ENCODE measurements around the gene TBX3. TPM values are rescaled to one million over a fixed set of nuclear protein-coding genes. Genes with fewer than 3 reads are reported as not detected.
"Not testable (repeated sequence)": the region's sequence is repeated elsewhere in the genome, so short reads cannot be mapped to it uniquely, and the experiment has no call there.

Gene TBX3
- total RNA-seq = not detected

DNA sequence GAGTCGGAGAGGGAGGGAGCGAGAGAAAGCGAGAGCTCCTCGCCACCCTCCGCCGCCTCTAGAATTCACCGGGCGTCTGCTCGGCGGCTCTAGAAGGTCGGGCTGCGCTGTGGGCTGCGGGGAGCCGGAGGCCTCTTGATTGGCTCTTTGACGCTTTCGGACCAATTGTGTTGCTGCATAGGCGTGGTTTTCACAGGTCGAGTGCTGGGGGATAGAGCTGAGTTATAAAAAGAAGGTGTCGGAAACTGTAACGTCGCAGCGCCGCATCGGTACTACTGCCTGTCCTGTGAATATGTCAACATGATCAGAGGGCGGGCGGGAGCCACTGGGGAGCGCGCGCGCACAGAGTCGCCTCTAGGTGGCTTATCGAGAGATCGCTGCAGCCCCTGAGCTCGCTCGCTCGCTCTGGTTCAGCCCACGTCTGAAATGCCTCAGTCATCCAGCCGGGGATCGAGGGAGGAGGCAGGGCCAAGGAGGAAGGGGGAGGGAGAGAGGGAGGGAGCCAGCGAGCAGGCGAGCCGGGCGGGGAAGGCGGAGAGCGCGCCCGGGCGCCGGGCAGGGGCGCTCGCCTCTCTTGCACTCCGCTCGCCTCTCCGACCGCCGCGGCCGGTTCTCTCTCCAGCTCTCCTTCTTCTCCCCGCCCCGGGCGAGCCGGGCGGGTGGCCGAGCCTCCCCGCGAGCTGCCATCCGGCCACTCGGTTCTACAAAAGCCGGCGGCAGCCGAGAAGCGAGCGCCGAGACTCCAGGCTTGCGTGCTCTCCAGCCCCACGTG lies at the start of gene TBX3:
TBX3 (minus strand) TSS at position 78 of the 772 bp plus-strand sequence. CDS start 975 bp downstream, outside the sequence.
- ChIA-PET POLR2A (no interaction called here), CTCF (interaction anchor here (1.8 kb wide), 1 partner anchor 14 kb away, joined by 6 read pairs; no protein-coding TSS in a partner anchor)
- Mint-ChIP-seq H3K27me3 (peaks cover 94% of the 10 kb centered on the region), H3K27ac (no peak within 1 kb of the TSS), H3K36me3 (ENCODE audit: low read depth) (no peaks in the 10 kb centered on the region), H3K4me1 (ENCODE audit: low read depth) (peaks cover 21% of the 10 kb centered on the region), H3K9me3 (peaks cover 5% of the 10 kb centered on the region), H3K4me3 (peak within 1 kb of the TSS; percentile 67)
- intact Hi-C loops (cut with micrococcal nuclease) = loop anchor here (10.0 kb wide), 1 partner anchor 279 kb away; the partner anchor contains the start of gene TBX5
- DNase-seq (peak; percentile 82), ATAC-seq (peak; percentile 88)
- TF ChIP-seq, protein P1, sequence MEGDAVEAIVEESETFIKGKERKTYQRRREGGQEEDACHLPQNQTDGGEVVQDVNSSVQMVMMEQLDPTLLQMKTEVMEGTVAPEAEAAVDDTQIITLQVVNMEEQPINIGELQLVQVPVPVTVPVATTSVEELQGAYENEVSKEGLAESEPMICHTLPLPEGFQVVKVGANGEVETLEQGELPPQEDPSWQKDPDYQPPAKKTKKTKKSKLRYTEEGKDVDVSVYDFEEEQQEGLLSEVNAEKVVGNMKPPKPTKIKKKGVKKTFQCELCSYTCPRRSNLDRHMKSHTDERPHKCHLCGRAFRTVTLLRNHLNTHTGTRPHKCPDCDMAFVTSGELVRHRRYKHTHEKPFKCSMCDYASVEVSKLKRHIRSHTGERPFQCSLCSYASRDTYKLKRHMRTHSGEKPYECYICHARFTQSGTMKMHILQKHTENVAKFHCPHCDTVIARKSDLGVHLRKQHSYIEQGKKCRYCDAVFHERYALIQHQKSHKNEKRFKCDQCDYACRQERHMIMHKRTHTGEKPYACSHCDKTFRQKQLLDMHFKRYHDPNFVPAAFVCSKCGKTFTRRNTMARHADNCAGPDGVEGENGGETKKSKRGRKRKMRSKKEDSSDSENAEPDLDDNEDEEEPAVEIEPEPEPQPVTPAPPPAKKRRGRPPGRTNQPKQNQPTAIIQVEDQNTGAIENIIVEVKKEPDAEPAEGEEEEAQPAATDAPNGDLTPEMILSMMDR (IDR thresholded peaks at IDR 0.05) = no peak

DNA sequence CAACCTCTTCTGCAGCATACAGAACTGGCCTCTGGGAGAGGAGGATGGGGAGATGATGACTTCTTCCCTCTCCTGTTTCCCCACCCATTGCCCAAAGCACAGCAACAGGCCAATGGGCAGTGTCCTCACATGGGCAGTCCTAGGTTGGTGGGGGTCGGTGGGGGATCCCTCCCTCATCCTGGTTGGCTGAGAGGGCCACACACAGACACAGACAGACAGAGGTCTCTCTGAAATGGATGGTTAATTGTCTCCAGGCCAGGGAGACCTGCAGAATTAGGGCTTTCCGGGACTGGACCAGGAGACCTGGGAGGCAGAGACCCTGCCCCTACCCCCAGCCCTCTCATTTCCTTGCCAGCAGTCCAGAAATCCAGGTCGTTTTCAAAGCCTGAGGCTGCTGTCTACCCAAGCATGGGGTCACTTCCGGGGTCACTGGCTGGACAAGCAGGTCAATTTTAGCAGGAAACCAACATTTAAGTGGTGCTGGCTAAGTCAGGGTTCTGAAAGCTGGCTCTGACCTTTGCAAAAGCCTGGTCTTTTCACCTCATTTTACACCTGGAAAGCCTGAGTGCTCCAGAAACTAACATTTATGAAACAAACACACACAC lies 48.6 kb upstream of the TBX3 start:
- ATAC-seq (no peak), DNase-seq (no peak)
- Mint-ChIP-seq H3K27me3 (peaks cover 22% of the 10 kb centered on the region), H3K4me3 (no peak overlapping the region), H3K4me1 (ENCODE audit: low read depth) (no peaks in the 10 kb centered on the region), H3K9me3 (no peaks in the 10 kb centered on the region), H3K36me3 (ENCODE audit: low read depth) (no peaks in the 10 kb centered on the region), H3K27ac (no peak overlapping the region)
- intact Hi-C loops (cut with micrococcal nuclease) = no loop called here
- TF ChIP-seq, protein P1 (IDR thresholded peaks at IDR 0.05) = no peak
- ChIA-PET CTCF (no interaction called here), POLR2A (no interaction called here)

DNA sequence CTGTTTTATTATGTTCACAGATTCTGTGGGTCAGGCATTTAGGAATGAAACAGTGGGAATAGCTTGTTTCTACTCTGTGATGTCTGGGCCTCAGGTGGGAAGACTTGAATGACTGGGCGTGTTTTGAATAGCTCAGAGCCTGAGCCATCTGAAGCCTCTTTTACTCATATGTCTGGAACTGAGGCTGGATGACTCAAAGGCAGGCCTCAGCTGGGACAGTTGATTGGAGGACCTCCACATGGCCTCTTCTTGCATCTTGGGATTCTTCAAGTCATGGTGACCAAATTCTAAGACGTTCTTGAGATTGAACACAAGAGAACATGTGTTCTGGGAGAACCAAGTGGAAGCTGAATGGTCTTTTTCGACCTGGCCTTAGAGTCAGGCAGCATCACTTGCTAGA lies 45.8 kb upstream of the TBX3 start:
- H3K36me3 Mint-ChIP-seq (ENCODE audit: low read depth) = no peaks in the 10 kb centered on the region
- CTCF ChIA-PET = no interaction called here
- DNase-seq (no peak), ATAC-seq (no peak)
- H3K4me3 Mint-ChIP-seq = no peak overlapping the region
- TF ChIP-seq, protein P1 (IDR thresholded peaks at IDR 0.05) = no peak
- intact Hi-C loops (cut with micrococcal nuclease) = no loop called here
- POLR2A ChIA-PET = no interaction called here
- H3K27me3 Mint-ChIP-seq = peaks cover 1% of the 10 kb centered on the region
- H3K4me1 Mint-ChIP-seq (ENCODE audit: low read depth) = no peaks in the 10 kb centered on the region
- H3K9me3 Mint-ChIP-seq = no peaks in the 10 kb centered on the region
- no peak overlapping the region for H3K27ac Mint-ChIP-seq

DNA sequence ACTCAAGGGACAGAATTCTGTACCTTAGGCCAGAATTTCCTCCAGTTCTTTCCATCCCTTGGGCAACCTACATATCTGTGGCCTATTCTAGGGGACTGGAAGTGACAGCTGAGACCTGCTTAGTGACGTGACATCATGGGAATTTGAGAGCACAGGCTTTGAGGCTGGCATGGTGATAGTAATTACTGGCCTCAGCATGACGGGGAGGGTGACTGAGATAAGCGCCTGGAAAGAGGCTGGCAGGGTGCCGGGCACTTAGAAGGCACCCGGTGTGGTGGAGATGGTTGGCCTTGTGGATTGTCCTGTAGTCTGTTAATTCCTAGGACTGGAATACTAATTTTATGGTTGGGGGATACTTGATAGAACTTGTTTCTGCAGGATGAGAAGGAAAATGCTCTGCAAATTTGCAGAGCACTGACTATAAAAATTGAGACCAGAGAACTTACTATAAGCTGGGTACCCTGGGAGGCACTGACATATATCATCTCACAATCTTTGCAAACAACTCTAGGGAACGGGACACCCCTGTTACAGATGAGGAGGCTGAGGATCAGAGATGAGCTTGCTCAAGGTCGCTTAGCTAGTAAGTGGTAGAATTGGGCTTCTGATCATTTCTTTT lies 42.2 kb upstream of the TBX3 start:
- TF ChIP-seq, protein P1 (IDR thresholded peaks at IDR 0.05) = no peak
- ChIA-PET POLR2A (no interaction called here), CTCF (no interaction called here)
- Mint-ChIP-seq H3K9me3 (no peaks in the 10 kb centered on the region), H3K4me3 (no peak overlapping the region), H3K27me3 (no peaks in the 10 kb centered on the region), H3K27ac (no peak overlapping the region), H3K36me3 (ENCODE audit: low read depth) (no peaks in the 10 kb centered on the region), H3K4me1 (ENCODE audit: low read depth) (no peaks in the 10 kb centered on the region)
- intact Hi-C loops (cut with micrococcal nuclease) = no loop called here
- ATAC-seq (no peak), DNase-seq (no peak)

DNA sequence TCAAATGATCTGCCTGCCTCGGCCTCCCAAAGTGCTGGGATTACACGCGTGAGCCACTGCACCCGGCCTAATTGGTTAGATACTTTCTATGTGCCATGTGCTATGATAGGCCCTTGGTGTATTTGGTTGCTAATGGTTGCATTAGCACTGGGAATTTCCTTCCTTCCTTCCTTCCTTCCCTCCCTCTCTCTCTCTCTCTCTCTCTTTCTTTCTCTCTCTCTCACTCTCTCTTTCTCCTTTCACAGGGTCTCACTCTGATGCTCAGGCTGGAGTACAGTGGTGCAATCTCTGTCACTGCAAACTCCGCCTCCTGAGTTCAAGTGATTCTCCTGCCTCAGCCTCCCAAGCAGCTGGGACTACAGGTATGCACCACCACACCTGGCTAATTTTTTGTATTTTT lies 38.2 kb upstream of the TBX3 start:
- H3K27me3 Mint-ChIP-seq; H3K27ac Mint-ChIP-seq; H3K4me1 Mint-ChIP-seq (ENCODE audit: low read depth); CTCF ChIA-PET; intact Hi-C loops (cut with micrococcal nuclease); H3K9me3 Mint-ChIP-seq; ATAC-seq; DNase-seq; POLR2A ChIA-PET; H3K4me3 Mint-ChIP-seq; H3K36me3 Mint-ChIP-seq (ENCODE audit: low read depth): not testable (repeated sequence)

Measured in activated CD8-positive, alpha-beta T cell treated with anti-CD3 and anti-CD28 coated beads for 36 hours (primary cell).